ENCODE measurements around the gene PFN3. TPM values are rescaled to one million over a fixed set of nuclear protein-coding genes. Genes with fewer than 3 reads are reported as not detected.

PFN3 gene
- total RNA-seq, 4 donors from 2014 or later = not detected

- DNase-seq (ENCODE audit: low spot score) (no peak), ATAC-seq (ENCODE audit: low FRiP score) (no peak)
- no peak for TF ChIP-seq CTCF (IDR thresholded peaks at IDR 0.05)
These were observed 4.9 kb upstream of the PFN3 start for GRCh38 chr5:177405312-177405711.

- TF ChIP-seq CTCF (IDR thresholded peaks at IDR 0.05) = no peak
- ATAC-seq (ENCODE audit: low FRiP score) (no peak), DNase-seq (ENCODE audit: low spot score) (no peak)
These were observed 4.2 kb upstream of the PFN3 start for GRCh38 chr5:177404641-177405179.

- peak in 1 of 3 donors; percentile 64 for TF ChIP-seq CTCF (IDR thresholded peaks at IDR 0.05)
- ATAC-seq (ENCODE audit: low FRiP score) (peak; percentile 88), DNase-seq (ENCODE audit: low spot score) (no peak)
These were observed 3.6 kb upstream of the PFN3 start for GRCh38 chr5:177403792-177404640.

GRCh38 chr5:177403102-177403791 is 2.8 kb upstream of the PFN3 start:
- ATAC-seq (ENCODE audit: low FRiP score) (no peak), DNase-seq (ENCODE audit: low spot score) (no peak)
- no peak for TF ChIP-seq CTCF (IDR thresholded peaks at IDR 0.05)

GRCh38 chr5:177402271-177403043 is 2.0 kb upstream of the PFN3 start:
- no peak for TF ChIP-seq CTCF (IDR thresholded peaks at IDR 0.05)
- DNase-seq (ENCODE audit: low spot score) = no peak
- peak; percentile 42 for ATAC-seq (ENCODE audit: low FRiP score)

- ATAC-seq (ENCODE audit: low FRiP score) (no peak), DNase-seq (ENCODE audit: low spot score) (no peak)
- no peak for TF ChIP-seq CTCF (IDR thresholded peaks at IDR 0.05)
These were observed 2.5 kb downstream of the PFN3 start for GRCh38 chr5:177397875-177398390.
